Peyer's patch (tissue), 4 donors: Measurements from ENCODE around the gene LCE5A. TPM values are rescaled to one million over a fixed set of nuclear protein-coding genes. Genes with fewer than 3 reads are reported as not detected.
A peak's percentile ranks its signal among the peaks of the same experiment; 100 is the strongest.

ENCODE experiments used
- DNase-seq, 3 donors: peaks; one replicate each; pipeline ENCODE4 v3.0.0-alpha.2; 2017 to 2019
- H3K27ac ChIP-seq, 4 donors: fragments of 200-600 bp; sonication (generic); one replicate each; pipeline ENCODE4 v1.5.1; 2016 to 2019
- H3K27me3 ChIP-seq, 2 donors: fragments of 200-600 bp; sonication (generic); one replicate each; pipeline ENCODE4 v1.5.1; 2019
- H3K36me3 ChIP-seq, 3 donors: fragments of 200-600 bp; sonication (generic); one replicate each; pipeline ENCODE4 v1.5.1; 2016 to 2019
- H3K4me1 ChIP-seq, 4 donors: fragments of 200-600 bp; sonication (generic); one replicate each; pipeline ENCODE4 v1.5.1; 2016 to 2019
- H3K4me3 ChIP-seq, 4 donors: fragments of 200-600 bp; sonication (generic); 1 replicate in 3 of 4; 2 replicates in 1 of 4; pipeline ENCODE4 v1.5.1; 2016 to 2019; ENCODE audit warnings: mild to moderate bottlenecking in 1 of 4
- H3K9me3 ChIP-seq, 4 donors: fragments of 200-600 bp; sonication (generic); one replicate each; pipeline ENCODE4 v1.5.1; 2016 to 2019; ENCODE audit warnings: mild to moderate bottlenecking in 1 of 4
- CTCF ChIP-seq, 6 experiments: fragments of 450-650 bp in 4 of 6; fragments of 200-600 bp in 2 of 6; sonication (generic) in 1 of 6; IDR thresholded peaks; one replicate each; pipeline ENCODE4 v1.5.1; 2017 to 2019; ENCODE audit warnings: antibody characterized with exemption in 6 of 6, mild to moderate bottlenecking in 3 of 6, moderate library complexity in 1 of 6
- POLR2A ChIP-seq, 2 donors: fragments of 450-650 bp; IDR thresholded peaks; one replicate each; pipeline ENCODE4 v1.5.1; 2017; ENCODE audit warnings: antibody characterized with exemption in 2 of 2, mild to moderate bottlenecking in 2 of 2, moderate library complexity in 2 of 2
- total RNA-seq, 4 donors: library from RNA; depleted of rRNA; stranded (reverse); fragments of >200 nt; gene quantifications; one replicate each; pipeline ENCODE4 v1.1.0, GENCODE V29; 2016

Gene LCE5A
- total RNA-seq, 4 donors from 2014 or later: not detected

GRCh38 chr1:152506899-152507498, 3.6 kb upstream of the LCE5A start:
- Histone ChIP-seq H3K9me3 (no peaks in the 10 kb centered on the region), H3K27ac (no peak overlapping the region), H3K27me3 (no peaks in the 10 kb centered on the region), H3K36me3 (no peaks in the 10 kb centered on the region), H3K4me3 (no peak overlapping the region), H3K4me1 (no peaks in the 10 kb centered on the region)
- TF ChIP-seq POLR2A (IDR thresholded peaks at IDR 0.05) (no peak), CTCF (IDR thresholded peaks at IDR 0.05) (no peak)
- DNase-seq: no peak

GRCh38 chr1:152511596-152511995, 993 bp downstream of the LCE5A start:
- Histone ChIP-seq H3K27me3 (no peaks in the 10 kb centered on the region), H3K9me3 (no peaks in the 10 kb centered on the region), H3K4me3 (no peak overlapping the region), H3K27ac (no peak overlapping the region), H3K4me1 (peaks cover 0 to 6% (median 2%) of the 10 kb centered on the region in 4 donors), H3K36me3 (no peaks in the 10 kb centered on the region)
- TF ChIP-seq CTCF (IDR thresholded peaks at IDR 0.05) (no peak), POLR2A (IDR thresholded peaks at IDR 0.05) (no peak)
- DNase-seq: no peak

GRCh38 chr1:152513081-152513480, 2.5 kb downstream of the LCE5A start:
- Histone ChIP-seq H3K27me3 (no peaks in the 10 kb centered on the region), H3K36me3 (no peaks in the 10 kb centered on the region), H3K4me3 (no peak overlapping the region), H3K4me1 (peaks cover 0 to 6% (median 2%) of the 10 kb centered on the region in 4 donors), H3K27ac (no peak overlapping the region), H3K9me3 (no peaks in the 10 kb centered on the region)
- DNase-seq: no peak
- TF ChIP-seq CTCF (IDR thresholded peaks at IDR 0.05) (no peak), POLR2A (IDR thresholded peaks at IDR 0.05) (no peak)

- peak overlapping the region in 2 of 4 donors; percentile 38 to 50 for H3K4me3 ChIP-seq
- no peaks in the 10 kb centered on the region for H3K27me3 ChIP-seq
- DNase-seq: no peak
- H3K27ac ChIP-seq: no peak overlapping the region
- H3K9me3 ChIP-seq: no peaks in the 10 kb centered on the region
- H3K4me1 ChIP-seq: peaks cover 0 to 6% (median 2%) of the 10 kb centered on the region in 4 donors
- no peak for TF ChIP-seq CTCF (IDR thresholded peaks at IDR 0.05)
- TF ChIP-seq POLR2A (IDR thresholded peaks at IDR 0.05): no peak
- H3K36me3 ChIP-seq: no peaks in the 10 kb centered on the region
Measured at GRCh38 chr1:152514715-152515433, 4.3 kb downstream of the LCE5A start.

- H3K9me3 ChIP-seq: no peaks in the 10 kb centered on the region
- TF ChIP-seq POLR2A (IDR thresholded peaks at IDR 0.05) (no peak), CTCF (IDR thresholded peaks at IDR 0.05) (no peak)
- no peak overlapping the region for H3K27ac ChIP-seq
- H3K4me1 ChIP-seq: peaks cover 0 to 6% (median 2%) of the 10 kb centered on the region in 4 donors
- peak overlapping the region in 2 of 4 donors; percentile 38 to 50 for H3K4me3 ChIP-seq
- H3K27me3 ChIP-seq: no peaks in the 10 kb centered on the region
- H3K36me3 ChIP-seq: no peaks in the 10 kb centered on the region
- DNase-seq: no peak
Measured at GRCh38 chr1:152515434-152515783, 4.8 kb downstream of the LCE5A start.
